GM12801 (cell line): Measurements from ENCODE around the gene ROR1.

Source experiments
- CTCF ChIP-seq: IDR thresholded peaks from one replicate; pipeline ENCODE4 v1.5.1; 2011; ENCODE audit warnings: control low read depth; ENCODE audit not compliant: insufficient read length; ENCODE audit errors: extremely low read depth

ROR1 gene

GRCh38 chr1:63960326-63960725, 186.5 kb downstream of the ROR1 start:
- no peak for TF ChIP-seq CTCF

GRCh38 chr1:63966016-63966415, 192.2 kb downstream of the ROR1 start:
- TF ChIP-seq CTCF: no peak

GRCh38 chr1:63967901-63968300, 194.1 kb downstream of the ROR1 start:
- TF ChIP-seq CTCF: no peak

- no peak for TF ChIP-seq CTCF
Measured at GRCh38 chr1:63968663-63969440, 195.0 kb downstream of the ROR1 start.

GRCh38 chr1:63969441-63969901, 195.7 kb downstream of the ROR1 start:
- no peak for TF ChIP-seq CTCF

GRCh38 chr1:63971557-63971956, 197.7 kb downstream of the ROR1 start:
- no peak for TF ChIP-seq CTCF

GRCh38 chr1:63973005-63973419, 199.2 kb downstream of the ROR1 start:
- no peak for TF ChIP-seq CTCF

- no peak for TF ChIP-seq CTCF
Measured at GRCh38 chr1:63974966-63975365, 201.1 kb downstream of the ROR1 start.
